Aorta (tissue), 5 donors: ENCODE data around the gene SPOP. TPM values are rescaled to one million over a fixed set of nuclear protein-coding genes. Genes with fewer than 3 reads are reported as not detected.

ENCODE experiments used
- ATAC-seq: fragments of 200-7000 bp; cut with Tn5 transposase; one replicate; pipeline ENCODE4 v1.9.1; 2022; ENCODE audit warnings: moderate library complexity; ENCODE audit not compliant: low FRiP score
- DNase-seq, 2 donors: peaks; one replicate each; pipeline ENCODE4 v3.0.0-alpha.2; 2020
- H3K27ac ChIP-seq, 2 donors: one replicate each; pipeline ENCODE4 v1.5.1; 2013; ENCODE audit warnings: low read length in 2 of 2, mild to moderate bottlenecking in 2 of 2, moderate library complexity in 2 of 2, control low read depth in 1 of 2, inconsistent platforms in 1 of 2, low read depth in 1 of 2
- H3K27me3 ChIP-seq, 2 donors: one replicate each; pipeline ENCODE4 v1.6.1; 2013; ENCODE audit warnings: control low read depth in 1 of 2, low read length in 1 of 2, mild to moderate bottlenecking in 1 of 2, moderate library complexity in 1 of 2; ENCODE audit not compliant: insufficient read depth in 2 of 2, control insufficient read depth in 1 of 2
- H3K36me3 ChIP-seq, 2 donors: one replicate each; pipeline ENCODE4 v1.6.1; 2013; ENCODE audit warnings: control low read depth in 1 of 2, low read length in 1 of 2, mild to moderate bottlenecking in 1 of 2; ENCODE audit not compliant: insufficient read depth in 2 of 2, control insufficient read depth in 1 of 2
- H3K4me1 ChIP-seq, 2 donors: one replicate each; pipeline ENCODE4 v1.6.1; 2013; ENCODE audit warnings: low read length in 2 of 2, control low read depth in 1 of 2, mild to moderate bottlenecking in 1 of 2, moderate library complexity in 1 of 2; ENCODE audit not compliant: insufficient read depth in 2 of 2, control insufficient read depth in 1 of 2
- H3K4me3 ChIP-seq, 2 donors: one replicate each; pipeline ENCODE4 v1.5.1; 2013; ENCODE audit warnings: low read length in 2 of 2, control low read depth in 1 of 2, mild to moderate bottlenecking in 1 of 2
- H3K9me3 ChIP-seq: one replicate; pipeline ENCODE4 v1.6.1; 2013; ENCODE audit warnings: mild to moderate bottlenecking, low read length; ENCODE audit not compliant: control insufficient read depth
- WGBS, 2 donors: extraction: QIAGEN DNeasy Blood & Tissue Kit; methylation state at CpG; one replicate each; pipeline ENCODE4 v1.1.7; 2013; 5-methylcytosine and 5-hydroxymethylcytosine counted together
- intact Hi-C, 2 donors: fragments of 100-400 bp; cut with DNase I; formaldehyde crosslinking; loops; one replicate each; pipeline versions ENCODE4 v1.14.2 to v1.15.0; 2022
- polyA plus RNA-seq, 2 donors: library from polyadenylated mRNA; stranded (reverse); fragments of 200-250 nt; gene quantifications; one replicate each; pipeline ENCODE4 v1.2.3, GENCODE V29; 2013
- total RNA-seq, 2 donors: library from RNA; stranded (reverse); fragmentation: NEBNext Ultra II Directional; extraction: Animal tissue kit (Norgen Biotek cat#: 25700); gene quantifications; one replicate each; pipeline ENCODE4 v1.2.1, GENCODE V29; 2021
- donor health status: healthy with polysubstance abuse.
- donor health status: Bipolar disorder and iron deficiency.
- donor health status: DM: no; HTN: no; CAD: no.
- donor health status: DM: no; HTN: no; CAD: no.
- donor health status: DM: yes; HTN: yes; CAD: no.

Gene SPOP
- total and polyA plus RNA-seq, 4 donors: 54.5 to 289 (median 86.8) TPM

- no peak overlapping the region for H3K4me3 ChIP-seq
- H3K27me3 ChIP-seq: no peaks in the 10 kb centered on the region
- 91 to 93% methylated on average over 2 of the region's 2 CpGs for WGBS, 2 donors
- DNase-seq (no peak), ATAC-seq (no peak)
- H3K4me1 ChIP-seq: peaks cover 2% of the 10 kb centered on the region in 2 donors
- H3K9me3 ChIP-seq: no peaks in the 10 kb centered on the region
- H3K27ac ChIP-seq: peak overlapping the region; percentile 62 to 90
- intact Hi-C loops: no loop called here
- H3K36me3 ChIP-seq: peaks cover 0 to 2% of the 10 kb centered on the region in 2 donors
Measured at GRCh38 chr17:49589577-49589927, 88.3 kb downstream of the SPOP start.

GRCh38 chr17:49588726-49589576 lies 88.9 kb downstream of the SPOP start:
- peaks cover 0 to 2% of the 10 kb centered on the region in 2 donors for H3K36me3 ChIP-seq
- DNase-seq (no peak), ATAC-seq (no peak)
- intact Hi-C loops: no loop called here
- H3K4me3 ChIP-seq: no peak overlapping the region
- H3K27ac ChIP-seq: peak overlapping the region; percentile 62 to 90
- peaks cover 2 to 3% of the 10 kb centered on the region in 2 donors for H3K4me1 ChIP-seq
- WGBS, 2 donors: 56 to 57% methylated on average over 8 of the region's 8 CpGs
- H3K27me3 ChIP-seq: no peaks in the 10 kb centered on the region
- H3K9me3 ChIP-seq: no peaks in the 10 kb centered on the region

GRCh38 chr17:49588312-49588711 lies 89.6 kb downstream of the SPOP start:
- Histone ChIP-seq H3K27me3 (no peaks in the 10 kb centered on the region), H3K36me3 (peaks cover 0 to 2% of the 10 kb centered on the region in 2 donors), H3K4me1 (peaks cover 2 to 4% of the 10 kb centered on the region in 2 donors), H3K9me3 (no peaks in the 10 kb centered on the region), H3K27ac (peak overlapping the region in 1 of 2 donors; percentile 84), H3K4me3 (no peak overlapping the region)
- DNase-seq (no peak), ATAC-seq (no peak)
- intact Hi-C loops: no loop called here
- WGBS, 2 donors: 74 to 75% methylated on average over 8 of the region's 8 CpGs

GRCh38 chr17:49587366-49588073 lies 90.4 kb downstream of the SPOP start:
- Histone ChIP-seq H3K4me3 (no peak overlapping the region), H3K9me3 (no peaks in the 10 kb centered on the region), H3K27me3 (no peaks in the 10 kb centered on the region), H3K4me1 (peaks cover 2 to 4% of the 10 kb centered on the region in 2 donors), H3K36me3 (peaks cover 0 to 2% of the 10 kb centered on the region in 2 donors), H3K27ac (peak overlapping the region in 1 of 2 donors; percentile 18)
- no peak for ATAC-seq
- intact Hi-C loops: no loop called here
- WGBS, 2 donors: 84 to 88% methylated on average over 12 of the region's 12 CpGs
- DNase-seq: no peak

GRCh38 chr17:49585422-49586027 lies 92.4 kb downstream of the SPOP start:
- no peaks in the 10 kb centered on the region for H3K36me3 ChIP-seq
- peak overlapping the region in 1 of 2 donors; percentile 33 for H3K27ac ChIP-seq
- ATAC-seq (no peak), DNase-seq (no peak)
- H3K4me3 ChIP-seq: no peak overlapping the region
- intact Hi-C loops: no loop called here
- WGBS, 2 donors: 62 to 63% methylated on average over 3 of the region's 3 CpGs
- H3K27me3 ChIP-seq: no peaks in the 10 kb centered on the region
- no peaks in the 10 kb centered on the region for H3K9me3 ChIP-seq
- H3K4me1 ChIP-seq: peaks cover 2 to 4% of the 10 kb centered on the region in 2 donors

GRCh38 chr17:49583889-49584288 lies 94.0 kb downstream of the SPOP start:
- Histone ChIP-seq H3K4me3 (no peak overlapping the region), H3K36me3 (peaks cover 0 to 3% of the 10 kb centered on the region in 2 donors), H3K27me3 (no peaks in the 10 kb centered on the region), H3K27ac (peak overlapping the region in 1 of 2 donors; percentile 16), H3K4me1 (peaks cover 0 to 4% of the 10 kb centered on the region in 2 donors), H3K9me3 (no peaks in the 10 kb centered on the region)
- ATAC-seq: no peak
- DNase-seq: no peak
- WGBS, 2 donors: 73 to 74% methylated on average over 4 of the region's 4 CpGs
- intact Hi-C loops: no loop called here

- intact Hi-C loops: no loop called here
- Histone ChIP-seq H3K4me1 (peaks cover 0 to 2% of the 10 kb centered on the region in 2 donors), H3K4me3 (no peak overlapping the region), H3K9me3 (no peaks in the 10 kb centered on the region), H3K27me3 (no peaks in the 10 kb centered on the region), H3K27ac (peak overlapping the region in 1 of 2 donors; percentile 25), H3K36me3 (peaks cover 0 to 3% of the 10 kb centered on the region in 2 donors)
- DNase-seq: no peak
- 89 to 94% methylated on average over 5 of the region's 5 CpGs for WGBS, 2 donors
- ATAC-seq: no peak
Measured at GRCh38 chr17:49583226-49583625, 94.7 kb downstream of the SPOP start.

- Histone ChIP-seq H3K9me3 (no peaks in the 10 kb centered on the region), H3K36me3 (peaks cover 0 to 3% of the 10 kb centered on the region in 2 donors), H3K27me3 (no peaks in the 10 kb centered on the region), H3K27ac (peak overlapping the region in 1 of 2 donors; percentile 25), H3K4me1 (peaks cover 0 to 2% of the 10 kb centered on the region in 2 donors), H3K4me3 (no peak overlapping the region)
- 84 to 88% methylated on average over 8 of the region's 8 CpGs for WGBS, 2 donors
- no peak for DNase-seq
- intact Hi-C loops: no loop called here
- no peak for ATAC-seq
Measured at GRCh38 chr17:49582789-49583188, 95.1 kb downstream of the SPOP start.
